Medulla oblongata (tissue), 1 donor: ENCODE data around the gene DOCK7.
"Not testable (repeated sequence)": the region's sequence is repeated elsewhere in the genome, so short reads cannot be mapped to it uniquely, and the experiment has no call there.

ENCODE experiments used
- DNase-seq: peaks from one replicate; pipeline ENCODE4 v3.0.0-alpha.2; 2015; ENCODE audit errors: extremely low spot score

DOCK7 gene, protein sequence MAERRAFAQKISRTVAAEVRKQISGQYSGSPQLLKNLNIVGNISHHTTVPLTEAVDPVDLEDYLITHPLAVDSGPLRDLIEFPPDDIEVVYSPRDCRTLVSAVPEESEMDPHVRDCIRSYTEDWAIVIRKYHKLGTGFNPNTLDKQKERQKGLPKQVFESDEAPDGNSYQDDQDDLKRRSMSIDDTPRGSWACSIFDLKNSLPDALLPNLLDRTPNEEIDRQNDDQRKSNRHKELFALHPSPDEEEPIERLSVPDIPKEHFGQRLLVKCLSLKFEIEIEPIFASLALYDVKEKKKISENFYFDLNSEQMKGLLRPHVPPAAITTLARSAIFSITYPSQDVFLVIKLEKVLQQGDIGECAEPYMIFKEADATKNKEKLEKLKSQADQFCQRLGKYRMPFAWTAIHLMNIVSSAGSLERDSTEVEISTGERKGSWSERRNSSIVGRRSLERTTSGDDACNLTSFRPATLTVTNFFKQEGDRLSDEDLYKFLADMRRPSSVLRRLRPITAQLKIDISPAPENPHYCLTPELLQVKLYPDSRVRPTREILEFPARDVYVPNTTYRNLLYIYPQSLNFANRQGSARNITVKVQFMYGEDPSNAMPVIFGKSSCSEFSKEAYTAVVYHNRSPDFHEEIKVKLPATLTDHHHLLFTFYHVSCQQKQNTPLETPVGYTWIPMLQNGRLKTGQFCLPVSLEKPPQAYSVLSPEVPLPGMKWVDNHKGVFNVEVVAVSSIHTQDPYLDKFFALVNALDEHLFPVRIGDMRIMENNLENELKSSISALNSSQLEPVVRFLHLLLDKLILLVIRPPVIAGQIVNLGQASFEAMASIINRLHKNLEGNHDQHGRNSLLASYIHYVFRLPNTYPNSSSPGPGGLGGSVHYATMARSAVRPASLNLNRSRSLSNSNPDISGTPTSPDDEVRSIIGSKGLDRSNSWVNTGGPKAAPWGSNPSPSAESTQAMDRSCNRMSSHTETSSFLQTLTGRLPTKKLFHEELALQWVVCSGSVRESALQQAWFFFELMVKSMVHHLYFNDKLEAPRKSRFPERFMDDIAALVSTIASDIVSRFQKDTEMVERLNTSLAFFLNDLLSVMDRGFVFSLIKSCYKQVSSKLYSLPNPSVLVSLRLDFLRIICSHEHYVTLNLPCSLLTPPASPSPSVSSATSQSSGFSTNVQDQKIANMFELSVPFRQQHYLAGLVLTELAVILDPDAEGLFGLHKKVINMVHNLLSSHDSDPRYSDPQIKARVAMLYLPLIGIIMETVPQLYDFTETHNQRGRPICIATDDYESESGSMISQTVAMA (N-terminal part only)

DNA sequence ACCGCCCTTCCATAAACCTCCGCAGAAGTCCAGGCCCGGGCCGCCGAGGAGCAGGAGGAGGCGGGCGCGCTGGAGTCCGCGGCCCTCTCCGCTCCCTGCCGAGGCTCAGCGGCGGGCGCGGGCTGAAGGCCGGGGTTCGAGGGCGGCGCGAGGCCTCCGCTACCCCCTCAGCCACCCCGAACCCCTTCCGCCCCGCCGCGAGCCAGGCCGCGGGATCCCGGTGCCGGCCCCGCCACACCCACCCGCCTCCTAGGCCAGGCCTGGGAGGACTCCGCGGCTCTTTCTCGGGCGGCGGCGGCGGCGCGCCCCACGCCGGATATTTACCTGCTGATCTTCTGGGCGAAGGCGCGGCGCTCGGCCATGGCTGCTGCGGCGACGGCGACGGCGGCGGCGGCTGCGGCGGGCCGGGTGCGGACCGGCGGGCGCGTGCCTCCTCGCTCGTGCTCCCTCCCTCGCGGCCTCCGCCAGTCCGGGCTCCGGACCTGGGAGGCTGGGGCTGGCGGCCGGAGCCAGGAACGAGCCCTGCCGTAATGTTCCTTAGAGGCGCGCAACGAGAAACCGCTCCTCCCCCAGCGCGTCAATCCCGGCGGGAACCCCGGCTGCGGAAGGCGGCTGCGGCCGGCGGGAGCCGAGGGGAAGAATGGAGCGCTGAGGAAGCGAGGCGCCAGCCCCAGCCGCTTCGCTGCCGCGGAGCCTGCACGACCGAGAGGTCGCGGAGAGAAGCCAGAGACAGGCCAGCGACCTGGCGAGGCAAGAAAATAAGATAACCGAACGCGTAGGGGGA is at the start of gene DOCK7:
Gene DOCK7, minus strand, starts transcription at position 484 of the 784 bp plus-strand sequence. Its CDS starts 122 bp downstream, at position 362.
- peak; percentile 74 for DNase-seq

DNA sequence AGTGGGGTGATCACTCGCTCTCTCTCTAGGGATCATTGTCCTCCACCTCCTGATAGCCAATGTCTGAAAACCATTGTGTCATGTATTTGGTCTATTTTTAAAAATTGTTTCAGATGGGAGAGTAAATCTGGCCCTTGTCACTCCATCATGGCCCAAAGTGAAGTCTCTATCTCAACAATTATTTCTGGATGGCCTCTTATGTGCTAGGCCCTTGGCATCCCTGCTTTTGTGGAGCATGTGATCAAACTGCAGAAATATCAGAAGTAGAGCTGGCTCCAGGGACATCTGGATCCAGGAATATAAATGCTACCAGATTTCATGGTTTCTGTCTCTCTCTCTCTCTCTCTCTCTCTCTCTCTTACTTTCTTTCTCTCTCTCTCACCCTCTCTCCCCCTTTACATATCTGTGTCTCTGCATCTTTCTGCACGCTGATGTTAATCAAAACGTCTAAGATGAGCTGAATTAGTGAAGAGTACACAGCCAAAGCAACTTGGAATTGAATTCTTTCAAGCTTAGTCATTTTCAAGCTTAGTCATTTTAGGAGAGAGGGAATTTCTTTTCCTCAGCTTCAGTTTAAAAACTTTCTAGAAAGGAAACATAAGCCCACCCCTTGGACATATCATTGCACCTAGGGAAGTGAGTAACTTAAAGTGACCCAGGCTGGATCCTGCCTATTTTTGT is 47.4 kb upstream of the DOCK7 start:
- no peak for DNase-seq

DNA sequence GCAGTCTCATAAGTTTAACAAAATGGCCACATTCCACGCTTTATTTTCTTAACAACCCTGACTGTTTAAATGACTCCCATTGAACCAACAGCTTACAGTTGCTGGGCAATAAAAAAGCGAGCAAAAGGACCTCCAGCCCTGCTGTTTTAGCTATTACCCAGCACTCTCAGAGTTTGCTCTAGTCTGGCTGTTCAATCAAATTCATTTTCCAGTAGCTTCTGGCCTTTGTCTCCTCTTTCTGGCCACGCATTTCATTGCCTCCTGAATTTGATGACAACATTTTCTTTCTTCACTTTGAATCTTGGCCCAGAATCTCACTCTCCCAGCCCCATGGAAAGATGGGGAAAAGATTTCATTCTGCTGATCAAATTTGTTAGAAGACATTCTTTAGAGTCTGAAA is 44.1 kb upstream of the DOCK7 start:
- DNase-seq = peak; percentile 59

DNA sequence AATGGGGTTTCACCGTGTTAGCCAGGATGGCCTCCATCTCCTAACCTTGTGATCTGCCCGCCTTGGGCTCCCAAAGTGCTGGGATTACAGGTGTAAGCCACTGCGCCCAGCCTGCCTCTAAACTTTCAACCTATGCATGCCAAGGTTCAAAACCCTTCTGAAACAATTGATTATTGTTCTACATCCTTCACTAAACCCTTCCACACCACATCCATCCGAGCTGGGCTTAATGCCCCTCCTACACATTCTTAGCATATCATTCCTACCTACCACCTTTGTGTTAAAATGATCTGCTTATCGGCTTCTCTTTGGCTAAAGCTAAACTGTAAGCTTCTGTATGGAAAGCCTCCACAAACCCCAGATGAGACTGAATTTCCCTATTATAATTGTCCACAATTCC is 40.8 kb upstream of the DOCK7 start:
- no peak for DNase-seq

DNA sequence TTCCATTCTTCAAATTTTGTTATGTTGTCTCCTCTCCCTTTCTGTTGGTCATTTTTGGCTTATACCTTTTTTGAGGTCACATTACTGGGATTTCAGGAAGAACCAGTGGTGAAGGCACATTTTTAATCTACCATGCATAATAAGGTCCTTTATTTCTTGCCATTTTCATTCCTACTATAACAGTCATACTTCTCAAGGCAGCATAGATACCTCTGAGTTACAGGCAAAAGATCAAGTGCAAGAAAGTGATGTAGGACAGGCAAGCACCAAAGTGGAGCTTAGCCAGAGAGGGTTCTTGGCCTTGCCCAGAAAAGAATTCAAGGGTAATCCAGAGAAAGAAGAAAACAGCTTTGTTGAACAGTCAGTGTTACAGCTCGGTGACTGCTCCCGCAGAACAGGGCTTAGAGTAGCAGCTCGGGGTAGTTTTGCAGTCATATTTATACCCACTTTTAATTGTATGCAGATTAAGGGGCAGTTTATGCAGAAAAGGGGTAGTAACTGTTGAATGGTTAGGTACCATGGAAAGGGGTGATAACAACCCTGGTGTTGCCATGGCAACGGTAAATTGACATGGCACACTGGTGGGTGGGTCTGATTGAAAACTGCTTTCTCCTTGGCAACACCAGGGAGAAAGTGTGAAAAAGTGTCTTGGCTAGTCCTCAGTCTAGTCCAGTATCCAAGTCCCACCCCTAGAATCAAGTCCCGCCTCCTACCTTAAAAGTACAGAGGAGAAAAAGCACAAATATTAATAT is 39.6 kb upstream of the DOCK7 start:
- no peak for DNase-seq

DNA sequence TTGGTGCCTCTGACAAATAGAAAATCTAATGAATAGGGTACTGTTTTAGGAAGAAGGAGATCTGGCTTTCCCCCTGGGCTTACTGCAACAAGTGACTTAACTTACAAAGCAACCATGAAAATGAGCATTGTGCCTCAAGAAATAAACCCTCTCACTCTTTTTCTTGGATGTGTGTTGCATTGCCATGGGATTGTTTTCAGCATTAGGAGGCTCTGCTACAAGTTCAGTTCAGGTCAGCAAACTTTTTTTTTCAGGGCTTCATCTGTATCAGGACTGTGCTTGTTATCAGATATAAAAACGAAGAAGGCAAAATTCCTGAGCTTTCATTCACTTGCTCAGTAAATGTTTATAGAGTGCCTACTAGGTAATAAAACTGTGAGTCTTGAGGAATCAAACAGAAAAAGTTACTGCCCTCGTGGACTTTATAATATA is 37.8 kb upstream of the DOCK7 start:
- peak; percentile 48 for DNase-seq

DNA sequence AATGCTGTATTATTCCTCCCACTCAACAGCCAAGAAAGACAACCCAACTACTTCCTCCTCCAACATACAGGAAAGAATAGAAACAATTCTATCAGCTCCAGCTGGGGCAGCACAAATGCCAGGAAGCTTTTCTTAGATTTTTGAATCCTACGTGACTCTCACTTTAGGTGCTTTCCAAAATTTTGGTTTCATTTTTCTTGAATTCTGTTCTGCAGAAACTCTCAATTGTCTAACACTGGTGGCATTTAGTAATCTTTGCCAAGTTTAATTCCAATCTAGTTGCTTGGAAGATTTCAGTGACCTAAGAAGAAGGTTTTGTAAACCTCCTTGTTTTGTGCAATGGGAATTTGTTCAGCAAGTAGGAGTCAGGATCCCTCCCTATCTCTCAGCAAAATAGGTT is 37.1 kb upstream of the DOCK7 start:
- DNase-seq = no peak

DNA sequence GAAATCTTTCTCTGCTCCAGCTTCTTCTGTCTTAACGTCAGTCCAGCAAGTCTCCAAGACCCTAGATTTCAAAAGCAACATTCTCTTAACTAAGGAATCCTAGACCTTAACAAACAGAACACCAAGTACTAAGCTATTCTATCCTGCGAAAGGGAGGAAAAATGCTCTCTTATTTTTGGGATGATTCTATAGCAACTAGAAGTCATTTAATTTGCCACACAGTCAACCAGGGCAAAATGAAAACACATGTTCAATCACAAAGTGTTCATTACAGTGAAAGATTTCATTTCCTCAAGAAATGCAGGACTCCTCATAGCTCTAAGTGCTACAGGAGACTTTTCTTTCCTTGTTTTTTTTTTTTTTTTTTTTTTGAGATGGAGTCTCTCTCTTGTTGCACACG is 36.2 kb upstream of the DOCK7 start:
- no peak for DNase-seq

DNA sequence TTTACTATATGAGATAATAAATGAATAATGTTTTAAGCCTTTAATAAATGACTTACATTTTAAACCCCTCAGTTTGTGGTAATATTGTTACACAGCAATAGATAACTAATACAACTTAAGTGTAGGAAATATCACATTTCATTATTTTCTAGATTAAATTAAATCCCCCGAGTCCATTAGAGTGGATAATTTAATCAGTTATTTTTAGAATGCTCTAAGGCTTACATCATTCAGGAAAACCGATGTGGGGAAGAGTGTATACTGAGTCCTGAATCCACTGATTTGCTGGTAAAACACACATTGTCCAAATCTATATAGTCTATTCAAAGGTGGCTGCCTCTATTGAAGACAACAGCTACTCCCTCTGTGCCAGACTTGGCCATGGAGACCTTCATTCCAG is 35.7 kb upstream of the DOCK7 start:
- no peak for DNase-seq

DNA sequence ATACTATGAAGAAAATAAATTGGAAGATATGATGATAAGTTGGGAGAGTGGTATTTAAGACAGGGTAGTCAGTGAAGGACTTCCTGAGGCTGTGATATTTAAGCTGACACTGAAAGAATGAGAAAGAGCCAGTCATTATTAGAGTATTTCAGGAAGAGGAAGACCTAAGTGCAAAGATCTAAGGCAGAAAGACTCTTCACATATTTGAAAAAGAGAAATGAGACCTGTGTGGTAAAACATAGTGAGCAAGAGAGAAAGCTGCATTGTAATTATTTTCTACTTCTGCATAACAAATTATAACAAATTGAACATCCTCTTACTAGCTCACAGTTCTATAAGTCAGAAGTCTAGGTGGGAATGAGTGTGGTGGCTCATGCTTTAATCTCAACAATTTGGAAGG is 34.6 kb upstream of the DOCK7 start:
- no peak for DNase-seq

DNA sequence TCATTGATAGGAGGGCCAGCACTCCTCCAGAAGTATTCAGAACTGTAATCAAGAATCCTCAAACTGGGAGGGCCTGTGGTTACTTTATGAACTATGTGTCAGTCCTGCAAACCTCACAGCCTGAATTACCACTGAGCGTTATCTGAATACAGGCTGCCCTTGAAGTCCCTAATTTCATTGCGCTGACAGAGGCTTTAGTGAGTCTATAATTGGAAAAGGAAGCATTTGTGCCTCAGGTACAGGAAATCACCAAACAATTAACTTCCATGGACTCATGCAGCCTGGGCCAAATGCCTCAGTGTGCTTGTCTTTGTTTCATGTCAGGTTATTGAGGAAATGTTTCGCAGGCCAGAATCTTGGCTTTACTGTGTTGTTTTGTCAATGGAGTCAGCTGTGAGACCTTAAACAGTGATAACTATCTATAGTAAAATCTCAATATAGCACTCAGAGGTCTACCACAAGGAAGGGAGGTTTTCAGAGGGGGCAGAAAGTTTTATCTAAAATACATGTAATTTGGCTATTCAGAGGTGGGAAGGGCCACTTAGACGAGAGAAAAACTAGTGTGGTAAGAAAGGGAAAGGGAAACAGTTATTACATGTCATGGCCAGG is 32.9 kb upstream of the DOCK7 start:
- DNase-seq = no peak

DNA sequence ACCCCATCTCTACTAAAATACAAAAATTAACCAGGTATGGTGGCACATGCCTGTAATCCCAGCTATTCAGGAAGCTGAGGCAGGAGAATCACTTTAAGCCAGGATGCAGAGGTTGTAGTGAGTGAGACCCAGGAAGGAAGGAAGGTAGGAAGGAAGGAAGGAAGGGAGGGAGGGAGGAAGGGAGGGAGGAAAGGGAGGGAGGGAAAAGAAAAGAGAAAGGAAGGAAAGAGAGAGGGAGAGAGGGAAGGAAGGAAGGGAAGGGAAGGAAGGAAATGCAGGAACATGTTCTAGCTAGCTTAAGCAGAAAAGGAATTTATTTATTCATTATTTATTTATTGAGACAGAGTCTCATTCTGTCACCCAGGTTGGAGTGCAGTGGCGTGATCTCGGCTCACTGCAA is 30.2 kb upstream of the DOCK7 start:
- not testable (repeated sequence) for DNase-seq

DNA sequence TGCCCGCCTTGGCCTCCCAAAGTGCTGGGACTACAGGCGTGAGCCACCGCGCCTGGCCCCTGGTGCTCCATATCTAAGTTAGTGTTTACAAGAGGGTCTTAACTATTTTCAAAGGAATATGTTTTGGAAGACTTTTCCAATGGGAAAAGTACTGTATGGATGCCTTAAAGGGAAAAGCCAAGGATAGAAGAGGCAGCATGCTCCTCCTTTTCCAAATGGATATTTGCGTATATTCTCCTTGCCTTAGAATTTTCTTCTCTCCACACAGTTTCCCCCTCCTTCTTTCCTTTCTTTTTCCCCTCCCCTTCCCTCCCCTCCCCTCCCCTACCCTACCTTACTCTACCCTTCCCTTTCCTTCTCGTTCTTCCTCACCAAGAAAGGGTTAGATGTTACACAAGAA is 29.3 kb upstream of the DOCK7 start:
- DNase-seq = no peak

DNA sequence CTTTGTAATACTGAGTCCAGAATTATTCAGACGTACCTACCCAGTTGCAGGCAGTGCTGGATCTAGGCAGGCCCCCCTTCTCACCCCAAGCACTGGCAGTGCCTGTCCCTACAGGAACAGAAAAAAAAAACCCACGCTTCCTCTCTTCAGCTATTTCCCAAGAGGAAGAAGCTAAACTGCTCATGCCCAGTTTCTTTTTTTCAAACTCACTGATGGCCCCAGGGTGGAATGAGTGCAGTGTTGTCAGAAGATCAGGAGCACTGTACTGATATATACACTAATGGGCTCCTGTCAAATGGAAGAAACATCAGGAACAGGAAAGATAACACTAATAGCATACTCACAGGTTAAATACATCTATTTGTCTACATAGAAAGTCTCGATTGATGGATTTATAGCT is 28.2 kb upstream of the DOCK7 start:
- no peak for DNase-seq

DNA sequence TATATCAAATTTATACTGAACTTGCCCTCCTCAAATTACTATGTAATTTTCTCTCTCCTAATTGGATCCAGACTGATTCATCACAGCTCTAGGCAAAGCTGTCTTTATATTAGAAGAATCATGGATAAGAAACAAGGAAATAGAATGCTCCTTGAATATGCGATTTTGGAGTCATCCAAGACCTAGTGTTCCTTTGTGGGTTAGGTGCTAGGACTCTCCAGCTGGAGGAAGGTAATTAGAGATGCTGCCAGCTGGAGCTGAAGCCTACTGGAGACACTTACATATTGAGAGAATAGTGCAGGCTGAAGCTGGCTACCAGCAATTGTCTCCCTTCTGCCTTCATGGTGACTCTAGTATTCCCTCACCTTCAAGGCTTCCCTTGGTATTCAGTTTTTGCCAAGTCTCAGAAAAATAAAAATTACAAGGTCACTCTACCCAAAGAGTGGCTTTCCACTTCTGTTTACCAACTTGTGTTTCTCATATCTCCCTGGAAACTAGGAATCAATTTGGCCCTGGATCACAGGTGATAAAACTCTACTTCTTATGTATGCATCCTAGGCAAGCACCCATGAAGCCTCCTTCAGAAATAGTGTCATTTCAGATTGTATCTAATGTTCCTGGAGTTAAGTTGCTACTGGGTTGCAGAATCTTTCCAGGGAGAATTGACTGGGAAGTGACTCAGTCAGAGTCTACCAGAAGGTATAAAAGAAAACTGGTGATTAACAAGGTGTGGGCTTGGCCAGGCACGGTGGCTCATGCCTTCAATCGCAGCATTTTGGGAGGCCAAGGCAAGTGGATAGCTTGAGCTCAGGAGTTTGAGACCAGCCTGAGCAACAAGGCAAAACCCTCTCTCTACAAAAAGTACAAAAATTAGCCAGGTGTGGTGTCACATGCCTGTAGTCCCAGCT is 24.4 kb upstream of the DOCK7 start:
- no peak for DNase-seq

DNA sequence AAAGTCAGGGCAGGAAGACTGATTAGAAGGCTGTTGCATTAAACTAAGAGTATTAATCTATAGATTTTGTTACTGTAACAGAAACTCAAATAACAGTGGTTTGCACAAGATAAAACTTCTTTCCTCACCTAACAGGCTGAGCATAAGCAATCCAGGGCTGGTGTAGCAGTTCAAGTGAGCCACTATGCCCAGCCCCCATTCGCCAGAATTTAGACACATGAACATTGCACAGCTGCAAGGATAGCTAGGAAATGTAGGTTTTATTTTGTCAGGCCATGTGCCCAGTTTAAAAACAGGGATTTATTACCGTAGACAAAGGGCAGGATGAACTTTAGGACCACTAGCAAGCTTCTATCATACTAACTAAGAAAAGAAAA is 19.5 kb upstream of the DOCK7 start:
- no peak for DNase-seq

DNA sequence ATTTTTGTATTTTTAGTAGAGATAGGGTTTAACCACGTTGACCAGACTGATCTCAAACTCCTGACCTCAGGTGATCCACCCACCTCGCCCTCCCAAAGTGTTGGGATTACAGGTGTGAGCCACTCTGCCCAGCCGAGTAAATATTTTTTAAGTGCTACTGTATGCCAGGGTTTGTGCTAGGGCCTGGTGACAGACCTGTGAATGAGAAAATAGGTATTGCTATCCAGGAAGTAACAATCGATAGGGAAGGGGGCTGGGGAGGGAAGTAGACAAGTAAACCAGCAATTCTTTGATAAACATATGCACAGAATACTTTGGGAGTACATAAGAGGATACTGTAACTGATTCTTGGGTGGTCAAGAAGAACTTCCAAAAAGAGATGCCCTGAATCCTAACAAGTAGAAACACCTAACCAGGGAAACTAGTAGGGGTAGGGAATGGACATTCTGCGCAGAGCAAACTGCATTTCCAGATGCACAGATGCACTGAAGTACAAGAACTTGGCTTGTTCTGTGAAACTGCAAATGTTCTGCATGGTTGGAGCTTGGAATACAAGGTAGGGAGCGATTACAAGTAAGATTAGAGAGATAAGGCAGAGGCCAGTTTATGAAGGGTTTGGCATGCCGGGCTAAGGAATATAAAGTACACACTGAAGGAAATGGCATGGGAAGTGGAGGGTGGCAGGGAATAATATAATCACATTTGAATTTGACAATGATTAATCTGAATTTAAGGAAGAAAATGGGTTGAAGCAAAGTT is 19.0 kb upstream of the DOCK7 start:
- DNase-seq = no peak

DNA sequence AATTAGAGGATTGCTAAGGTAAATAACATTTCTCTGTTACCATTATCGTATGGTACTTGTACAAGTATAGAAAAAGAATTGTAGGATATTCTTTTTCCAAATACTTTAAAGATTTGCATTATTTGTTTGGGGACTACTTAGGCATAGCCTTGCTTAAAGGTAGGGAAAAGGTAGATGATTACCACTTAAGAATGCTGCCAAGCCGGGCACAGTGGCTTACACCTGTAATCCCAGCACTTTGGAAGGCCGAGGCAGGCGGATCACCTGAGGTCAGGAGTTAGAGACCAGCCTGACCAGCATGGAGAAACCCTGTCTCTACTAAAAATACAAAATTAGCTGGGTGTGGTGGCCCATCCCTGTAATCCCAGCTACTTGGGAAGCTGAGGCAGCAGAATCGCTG is 10.0 kb upstream of the DOCK7 start:
- DNase-seq = not testable (repeated sequence)
